Measurements from ENCODE around the gene UNCX.
"Not testable (repeated sequence)": the region's sequence is repeated elsewhere in the genome, so short reads cannot be mapped to it uniquely, and the experiment has no call there.

UNCX gene

DNA sequence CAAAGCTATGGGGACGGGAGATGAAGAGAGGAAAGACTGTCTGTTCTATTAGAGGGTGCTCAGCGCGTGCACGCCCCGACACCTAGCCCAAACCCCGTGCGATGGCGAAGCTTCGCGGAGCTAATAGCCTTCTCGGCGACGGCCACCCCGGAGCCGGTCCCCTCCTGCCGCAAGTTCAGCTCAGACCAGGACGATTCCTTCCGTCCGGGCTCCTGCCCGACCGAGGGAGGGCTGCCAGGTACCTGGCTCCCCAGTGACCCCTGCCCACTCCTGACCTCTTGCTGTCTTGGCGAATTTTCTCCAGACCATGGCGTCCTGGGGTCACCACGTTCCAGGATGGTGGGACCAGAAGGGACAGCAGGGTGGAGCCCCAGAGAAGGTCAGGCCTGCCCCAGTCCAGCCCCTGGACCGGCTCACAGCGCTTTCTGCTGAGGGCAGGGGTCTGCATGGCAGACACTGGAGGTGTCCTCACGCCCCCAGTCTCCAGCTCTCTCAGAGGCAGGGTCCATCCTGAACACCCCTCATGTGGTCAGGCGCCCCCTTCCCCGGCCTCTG lies 36.7 kb downstream of the UNCX start:
- CTCF ChIA-PET, result no interaction called here
- TF ChIP-seq, protein P1, sequence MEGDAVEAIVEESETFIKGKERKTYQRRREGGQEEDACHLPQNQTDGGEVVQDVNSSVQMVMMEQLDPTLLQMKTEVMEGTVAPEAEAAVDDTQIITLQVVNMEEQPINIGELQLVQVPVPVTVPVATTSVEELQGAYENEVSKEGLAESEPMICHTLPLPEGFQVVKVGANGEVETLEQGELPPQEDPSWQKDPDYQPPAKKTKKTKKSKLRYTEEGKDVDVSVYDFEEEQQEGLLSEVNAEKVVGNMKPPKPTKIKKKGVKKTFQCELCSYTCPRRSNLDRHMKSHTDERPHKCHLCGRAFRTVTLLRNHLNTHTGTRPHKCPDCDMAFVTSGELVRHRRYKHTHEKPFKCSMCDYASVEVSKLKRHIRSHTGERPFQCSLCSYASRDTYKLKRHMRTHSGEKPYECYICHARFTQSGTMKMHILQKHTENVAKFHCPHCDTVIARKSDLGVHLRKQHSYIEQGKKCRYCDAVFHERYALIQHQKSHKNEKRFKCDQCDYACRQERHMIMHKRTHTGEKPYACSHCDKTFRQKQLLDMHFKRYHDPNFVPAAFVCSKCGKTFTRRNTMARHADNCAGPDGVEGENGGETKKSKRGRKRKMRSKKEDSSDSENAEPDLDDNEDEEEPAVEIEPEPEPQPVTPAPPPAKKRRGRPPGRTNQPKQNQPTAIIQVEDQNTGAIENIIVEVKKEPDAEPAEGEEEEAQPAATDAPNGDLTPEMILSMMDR (IDR thresholded peaks at IDR 0.05; ENCODE audit: insufficient read depth, low read length, missing control alignments), result no peak

GRCh38 chr7:1270181-1270580 lies 37.5 kb downstream of the UNCX start:
- CTCF ChIA-PET, result no interaction called here
- TF ChIP-seq, protein P1 (IDR thresholded peaks at IDR 0.05; ENCODE audit: insufficient read depth, low read length, missing control alignments), result no peak
- H3K4me3 ChIP-seq (ENCODE audit: low read depth, low read length), result no peak overlapping the region
- POLR2A ChIA-PET, result no interaction called here
- DNase-seq (ENCODE audit: low read depth, low spot score), result no peak

More for the DNA sequence above, 36.7 kb downstream of the UNCX start:
- H3K4me3 ChIP-seq (ENCODE audit: low read depth, low read length), result no peak overlapping the region
- POLR2A ChIA-PET, result no interaction called here
- DNase-seq (ENCODE audit: low read depth, low spot score), result no peak

DNA sequence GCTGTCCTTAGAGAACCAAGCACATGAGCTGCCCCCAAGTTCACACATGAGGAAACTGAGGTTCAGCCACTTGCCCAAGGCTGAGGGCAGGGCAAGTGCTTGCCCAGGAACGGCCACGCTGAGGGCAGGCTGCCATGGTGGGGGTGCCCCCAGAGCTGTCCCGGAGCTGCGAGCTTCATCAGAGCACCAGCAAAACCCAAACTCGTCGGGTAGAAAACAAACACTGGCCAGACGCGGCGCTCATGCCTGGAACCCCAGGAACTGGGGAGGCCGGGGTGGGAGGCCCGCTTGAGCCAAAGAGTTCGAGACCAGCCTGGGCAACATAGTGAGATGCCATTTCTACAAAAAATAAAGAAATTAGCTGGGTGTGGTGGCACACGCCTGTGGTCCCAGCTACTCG lies 38.4 kb downstream of the UNCX start:
- POLR2A ChIA-PET, result no interaction called here
- TF ChIP-seq, protein P1 (IDR thresholded peaks at IDR 0.05; ENCODE audit: insufficient read depth, low read length, missing control alignments), result no peak
- H3K4me3 ChIP-seq (ENCODE audit: low read depth, low read length), result no peak overlapping the region
- CTCF ChIA-PET, result no interaction called here
- no peak for DNase-seq (ENCODE audit: low read depth, low spot score)

- no peak for DNase-seq (ENCODE audit: low read depth, low spot score)
- ChIA-PET POLR2A (no interaction called here), CTCF (no interaction called here)
- TF ChIP-seq, protein P1 (IDR thresholded peaks at IDR 0.05; ENCODE audit: insufficient read depth, low read length, missing control alignments), result no peak
- H3K4me3 ChIP-seq (ENCODE audit: low read depth, low read length), result no peak overlapping the region
Measured at GRCh38 chr7:1271656-1272055, 39.0 kb downstream of the UNCX start.

DNA sequence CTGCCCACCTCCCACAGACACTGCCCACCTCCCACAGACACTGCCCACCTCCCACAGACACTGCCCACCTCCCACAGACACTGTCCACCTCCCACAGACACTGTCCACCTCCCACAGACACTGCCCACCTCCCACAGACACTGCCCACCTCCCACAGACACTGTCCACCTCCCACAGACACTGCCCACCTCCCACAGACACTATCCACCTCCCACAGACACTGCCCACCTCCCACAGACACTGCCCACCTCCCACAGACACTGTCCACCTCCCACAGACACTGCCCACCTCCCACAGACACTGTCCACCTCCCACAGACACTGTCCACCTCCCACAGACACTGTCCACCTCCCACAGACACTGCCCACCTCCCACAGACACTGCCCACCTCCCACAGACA lies 39.5 kb downstream of the UNCX start:
- CTCF ChIA-PET; POLR2A ChIA-PET; H3K4me3 ChIP-seq (ENCODE audit: low read depth, low read length); DNase-seq (ENCODE audit: low read depth, low spot score): not testable (repeated sequence)

GRCh38 chr7:1274121-1274875 lies 41.6 kb downstream of the UNCX start:
- no peak for DNase-seq (ENCODE audit: low read depth, low spot score)
- TF ChIP-seq, protein P1 (IDR thresholded peaks at IDR 0.05; ENCODE audit: insufficient read depth, low read length, missing control alignments), result no peak
- no peak overlapping the region for H3K4me3 ChIP-seq (ENCODE audit: low read depth, low read length)
- POLR2A ChIA-PET, result no interaction called here
- CTCF ChIA-PET, result no interaction called here

DNA sequence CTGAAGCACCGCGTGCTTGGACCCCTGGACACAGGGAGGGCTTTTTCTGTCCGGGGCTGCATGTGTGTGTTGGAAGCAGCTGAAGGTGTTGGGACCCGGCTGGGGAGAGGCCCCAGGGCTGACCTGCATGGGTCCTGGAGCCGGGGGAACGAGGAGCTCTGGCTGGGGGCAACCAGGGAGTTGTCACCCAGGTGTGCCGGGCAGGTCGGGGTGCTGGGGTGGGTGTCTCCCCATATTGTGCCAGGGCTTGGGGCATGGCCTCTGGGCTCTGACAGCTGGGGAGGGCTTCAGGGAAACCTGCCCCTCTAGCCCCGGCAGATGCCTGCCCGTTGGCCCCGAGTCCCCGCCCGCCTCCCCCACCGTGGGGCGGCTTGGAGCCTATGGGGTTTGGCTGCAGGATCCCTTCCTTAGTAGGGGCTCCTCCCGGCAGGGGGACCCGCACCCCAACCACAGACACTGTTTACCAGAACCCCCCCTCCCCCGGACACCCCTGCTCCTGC lies 42.3 kb downstream of the UNCX start:
- TF ChIP-seq, protein P1 (IDR thresholded peaks at IDR 0.05; ENCODE audit: insufficient read depth, low read length, missing control alignments), result no peak
- no peak overlapping the region for H3K4me3 ChIP-seq (ENCODE audit: low read depth, low read length)
- DNase-seq (ENCODE audit: low read depth, low spot score), result no peak
- POLR2A ChIA-PET, result no interaction called here
- CTCF ChIA-PET, result no interaction called here

Measured in AG04449 (cell line).